CD4-positive, alpha-beta T cell treated with Interleukin-17A for 1 hour (primary cell): ENCODE results near the gene AP3D1.
"Not testable (repeated sequence)": the region's sequence is repeated elsewhere in the genome, so short reads cannot be mapped to it uniquely, and the experiment has no call there.

Experiments
- DNase-seq: peaks from one replicate; pipeline ENCODE4 v3.0.0-alpha.2; 2020

The AP3D1 gene

GRCh38 chr19:2149980-2150793 is 1.2 kb downstream of the AP3D1 start:
- DNase-seq, result peak; percentile 48

GRCh38 chr19:2148482-2149135 is 2.8 kb downstream of the AP3D1 start:
- peak; percentile 14 for DNase-seq

GRCh38 chr19:2145831-2146241 is 5.5 kb downstream of the AP3D1 start:
- no peak for DNase-seq

GRCh38 chr19:2144190-2144589 is 7.2 kb downstream of the AP3D1 start:
- no peak for DNase-seq

GRCh38 chr19:2142173-2142829 is 9.1 kb downstream of the AP3D1 start:
- no peak for DNase-seq

GRCh38 chr19:2140138-2140569 is 11.2 kb downstream of the AP3D1 start:
- no peak for DNase-seq

- DNase-seq, result no peak
Observed at GRCh38 chr19:2139385-2140137, 11.8 kb downstream of the AP3D1 start.

- no peak for DNase-seq
Observed at GRCh38 chr19:2138061-2138728, 13.2 kb downstream of the AP3D1 start.

- DNase-seq, result no peak
Observed at GRCh38 chr19:2136796-2137195, 14.6 kb downstream of the AP3D1 start.

GRCh38 chr19:2135474-2136402 is 15.6 kb downstream of the AP3D1 start:
- no peak for DNase-seq

- no peak for DNase-seq
Observed at GRCh38 chr19:2132731-2133490, 18.5 kb downstream of the AP3D1 start.

- no peak for DNase-seq
Observed at GRCh38 chr19:2132191-2132590, 19.2 kb downstream of the AP3D1 start.

- not testable (repeated sequence) for DNase-seq
Observed at GRCh38 chr19:2131012-2131975, 20.1 kb downstream of the AP3D1 start.

- DNase-seq, result no peak
Observed at GRCh38 chr19:2129892-2130770, 21.2 kb downstream of the AP3D1 start.

GRCh38 chr19:2129486-2129885 is 21.9 kb downstream of the AP3D1 start:
- no peak for DNase-seq

- DNase-seq, result no peak
Observed at GRCh38 chr19:2129022-2129421, 22.3 kb downstream of the AP3D1 start.

- DNase-seq, result not testable (repeated sequence)
Observed at GRCh38 chr19:2128252-2128651, 23.1 kb downstream of the AP3D1 start.

GRCh38 chr19:2127758-2128157 is 23.6 kb downstream of the AP3D1 start:
- DNase-seq, result no peak
